ENCODE data around the gene CXorf66. TPM values are rescaled to one million over a fixed set of nuclear protein-coding genes. Genes with fewer than 3 reads are reported as not detected.

Gene CXorf66
- total and polyA plus RNA-seq, 2 of the 8 experiments (the other 6 are each of a cell fraction or from before 2014, with no cell fraction given): not detected

DNA sequence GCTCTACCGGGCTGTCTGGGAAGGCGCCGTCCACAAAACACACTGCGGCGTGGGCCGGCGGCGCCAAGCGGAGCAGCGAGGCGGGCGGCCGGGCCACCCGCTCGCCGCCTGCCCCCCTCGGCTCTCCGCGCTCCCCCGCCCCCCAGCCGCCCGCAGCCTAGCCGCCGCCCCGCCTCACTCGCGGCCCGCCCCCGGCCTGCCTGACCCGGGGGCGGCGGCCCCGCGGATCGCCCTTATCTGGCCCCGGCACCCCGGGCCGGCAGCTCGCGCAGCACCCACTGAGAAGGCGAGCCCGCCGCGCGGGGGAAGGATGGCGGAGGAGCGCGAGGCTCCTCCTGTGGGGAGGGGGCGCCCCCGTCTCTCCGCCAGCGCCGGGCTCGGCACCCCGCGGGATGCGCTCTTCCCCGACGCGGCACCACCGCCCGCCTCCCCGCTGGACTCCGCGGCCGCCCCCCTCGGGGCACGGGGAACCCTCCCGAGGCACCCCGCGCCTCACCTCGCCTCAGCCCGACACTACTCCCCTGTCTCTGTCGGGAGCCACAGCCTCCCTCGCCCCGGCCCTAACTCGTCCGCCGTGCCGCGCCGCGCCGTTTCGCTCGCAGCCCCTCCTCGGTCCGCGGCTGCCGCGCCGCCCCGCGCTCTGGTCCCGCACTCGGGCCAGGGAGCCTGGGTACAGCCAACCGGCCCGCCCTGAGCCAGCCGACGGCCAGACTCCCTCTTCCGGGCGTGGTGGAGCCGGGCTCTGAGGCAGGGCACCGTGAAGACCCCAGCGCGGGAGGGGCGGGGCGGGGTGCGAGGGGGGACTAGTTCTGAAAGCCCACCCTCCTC is 33.0 kb downstream of the CXorf66 start:
- WGBS, 2 experiments (ENCODE audit: extremely low coverage in 1 of 2, insufficient coverage in 1 of 2, insufficient read length in 1 of 2, insufficient replicate concordance in 2 of 2, low coverage in 1 of 2, low lambda C conversion rate in 2 of 2, missing lambda C conversion rate in 1 of 2): no CpG with 5 or more reads among the region's 109 CpGs
- CTCF ChIA-PET (ENCODE audit: partially characterized antibody): no interaction called here
- H2AFZ ChIP-seq (ENCODE audit: low read length): no peak overlapping the region

More for the DNA sequence above, 33.0 kb downstream of the CXorf66 start:
- peak overlapping the region; percentile 79; the same call in 1 of the 2 replicates for H3K27ac ChIP-seq (ENCODE audit: low read depth, low read length)
- peaks cover 2% of the 10 kb centered on the region; the same call in 1 of the 2 replicates for H3K23me2 ChIP-seq (ENCODE audit: low read depth, low read length)
- H3K4me3 ChIP-seq (ENCODE audit: extremely low read depth in 1 of 4, insufficient read depth in 2 of 4, low read depth in 3 of 4, low read length in 4 of 4): peak overlapping the region; percentile 57 to 84 (median 71)
- H2BK120ac ChIP-seq (replicated peaks; ENCODE audit: low read depth, low read length): no peak overlapping the region
- peak overlapping the region; percentile 57; the same call in 1 of the 2 replicates for H4K8ac ChIP-seq (ENCODE audit: extremely low read depth, insufficient read depth, low read length)
- no peaks in the 10 kb centered on the region for H3K9me3 ChIP-seq (ENCODE audit: insufficient read depth in 2 of 2, low read depth in 1 of 2, low read length in 1 of 2)
- peaks cover 0 to 7% (median 3%) of the 10 kb centered on the region in 4 experiments; a peak in 3 of 7 replicates for H3K4me1 ChIP-seq (replicated peaks in 1 of 4; ENCODE audit: control insufficient read depth in 3 of 4, insufficient read depth in 4 of 4, low read length in 3 of 4)
- H3K56ac ChIP-seq (replicated peaks; ENCODE audit: insufficient read length, low read depth, low read length): no peak overlapping the region
- no peak overlapping the region for H3K23ac ChIP-seq (ENCODE audit: insufficient read length)
- peak overlapping the region; percentile 54 to 88 (median 76) for H3K9ac ChIP-seq (replicated peaks in 1 of 4; ENCODE audit: extremely low read depth in 1 of 4, low read depth in 3 of 4, low read length in 3 of 4)
- no peaks in the 10 kb centered on the region for H3K27me3 ChIP-seq (replicated peaks in 1 of 4; ENCODE audit: control insufficient read depth in 3 of 4, extremely low read depth in 1 of 4, insufficient read depth in 3 of 4, low read length in 3 of 4)
- H3K79me2 ChIP-seq (ENCODE audit: control insufficient read depth in 1 of 2, insufficient read depth in 2 of 2, low read length in 2 of 2): peaks cover 0 to 43% of the 10 kb centered on the region in 2 experiments; a peak in 3 of 4 replicates
- no peak overlapping the region for H3K14ac ChIP-seq (ENCODE audit: insufficient read length)
- peaks cover 0 to 3% of the 10 kb centered on the region in 2 experiments for H4K20me1 ChIP-seq (replicated peaks in 1 of 2; ENCODE audit: control insufficient read depth in 1 of 2, insufficient read depth in 2 of 2, low read length in 2 of 2)
- H3K79me1 ChIP-seq (ENCODE audit: low read depth, low read length): no peaks in the 10 kb centered on the region
- no peak overlapping the region for H2BK12ac ChIP-seq (ENCODE audit: low read depth, low read length)
- POLR2A ChIA-PET (ENCODE audit: partially characterized antibody): interaction anchor here (1.0 to 1.6 kb wide), 6 partner anchors 8 to 729 kb away, joined by 3 to 8 read pairs (median 4); no protein-coding TSS in a partner anchor
- no peaks in the 10 kb centered on the region for H3K36me3 ChIP-seq (ENCODE audit: control insufficient read depth in 2 of 4, insufficient read depth in 4 of 4, low read length in 3 of 4)
- H4K5ac ChIP-seq (ENCODE audit: insufficient read length, low read depth, low read length): peak overlapping the region; percentile 80
- H3K18ac ChIP-seq (ENCODE audit: extremely low read depth, low read length): peak overlapping the region; percentile 83
- no peak overlapping the region for H2AK5ac ChIP-seq (ENCODE audit: low read depth, low read length)
- no peak overlapping the region for H4K91ac ChIP-seq (replicated peaks; ENCODE audit: insufficient read length, low read length)
- no peak overlapping the region for H2BK15ac ChIP-seq (ENCODE audit: low read length)
- H3K4me2 ChIP-seq (ENCODE audit: insufficient read depth in 1 of 2, low read depth in 2 of 2, low read length in 2 of 2): peak overlapping the region; percentile 76 to 79
- H2BK20ac ChIP-seq (ENCODE audit: low read length): no peak overlapping the region
- peak overlapping the region; percentile 66; the same call in 1 of the 2 replicates for H2BK5ac ChIP-seq (ENCODE audit: low read depth, low read length)
- DNase-seq (ENCODE audit: low read depth in 1 of 2, low spot score in 2 of 2): no peak
- no peak overlapping the region for H3K4ac ChIP-seq (replicated peaks; ENCODE audit: insufficient read length, low read depth, low read length)
- FAIRE-seq: no peak
- TF ChIP-seq RBBP5 (IDR thresholded peaks at IDR 0.05; ENCODE audit: borderline replicate concordance, low read depth, low read length) (0 out of 2 replicates have a peak, but pooled peaks have one; percentile 59), ASH2L (IDR thresholded peaks at IDR 0.05; ENCODE audit: low read length) (peak; percentile 41), SP4 (IDR thresholded peaks at IDR 0.05; ENCODE audit: low read length) (no peak), KDM4A (IDR thresholded peaks at IDR 0.05; ENCODE audit: low read depth, low read length, severe bottlenecking) (peak; percentile 67), PHF8 (conservative IDR thresholded peaks at IDR 0.05; ENCODE audit: low read depth, low read length) (peak; percentile 23), YY1 (IDR thresholded peaks at IDR 0.05; ENCODE audit: low read depth, low read length) (no peak), SIN3A (conservative IDR thresholded peaks at IDR 0.05 in 1 of 2, IDR thresholded peaks at IDR 0.05 in 1 of 2; ENCODE audit: low read depth in 1 of 2, low read length in 2 of 2) (0 out of 4 replicates have a peak, but pooled peaks of 1 of the 2 experiments have one; percentile 4), MAFK (IDR thresholded peaks at IDR 0.05; ENCODE audit: low read depth, low read length) (no peak), CHD2 (IDR thresholded peaks at IDR 0.05; ENCODE audit: low read length) (no peak)
- TF ChIP-seq, protein P1, sequence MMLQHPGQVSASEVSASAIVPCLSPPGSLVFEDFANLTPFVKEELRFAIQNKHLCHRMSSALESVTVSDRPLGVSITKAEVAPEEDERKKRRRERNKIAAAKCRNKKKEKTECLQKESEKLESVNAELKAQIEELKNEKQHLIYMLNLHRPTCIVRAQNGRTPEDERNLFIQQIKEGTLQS (IDR thresholded peaks at IDR 0.05; ENCODE audit: insufficient read depth, low read depth, low read length): no peak

Measured in H1 (cell line).